Measurements from ENCODE around the gene LAMA2.

Gene LAMA2, protein sequence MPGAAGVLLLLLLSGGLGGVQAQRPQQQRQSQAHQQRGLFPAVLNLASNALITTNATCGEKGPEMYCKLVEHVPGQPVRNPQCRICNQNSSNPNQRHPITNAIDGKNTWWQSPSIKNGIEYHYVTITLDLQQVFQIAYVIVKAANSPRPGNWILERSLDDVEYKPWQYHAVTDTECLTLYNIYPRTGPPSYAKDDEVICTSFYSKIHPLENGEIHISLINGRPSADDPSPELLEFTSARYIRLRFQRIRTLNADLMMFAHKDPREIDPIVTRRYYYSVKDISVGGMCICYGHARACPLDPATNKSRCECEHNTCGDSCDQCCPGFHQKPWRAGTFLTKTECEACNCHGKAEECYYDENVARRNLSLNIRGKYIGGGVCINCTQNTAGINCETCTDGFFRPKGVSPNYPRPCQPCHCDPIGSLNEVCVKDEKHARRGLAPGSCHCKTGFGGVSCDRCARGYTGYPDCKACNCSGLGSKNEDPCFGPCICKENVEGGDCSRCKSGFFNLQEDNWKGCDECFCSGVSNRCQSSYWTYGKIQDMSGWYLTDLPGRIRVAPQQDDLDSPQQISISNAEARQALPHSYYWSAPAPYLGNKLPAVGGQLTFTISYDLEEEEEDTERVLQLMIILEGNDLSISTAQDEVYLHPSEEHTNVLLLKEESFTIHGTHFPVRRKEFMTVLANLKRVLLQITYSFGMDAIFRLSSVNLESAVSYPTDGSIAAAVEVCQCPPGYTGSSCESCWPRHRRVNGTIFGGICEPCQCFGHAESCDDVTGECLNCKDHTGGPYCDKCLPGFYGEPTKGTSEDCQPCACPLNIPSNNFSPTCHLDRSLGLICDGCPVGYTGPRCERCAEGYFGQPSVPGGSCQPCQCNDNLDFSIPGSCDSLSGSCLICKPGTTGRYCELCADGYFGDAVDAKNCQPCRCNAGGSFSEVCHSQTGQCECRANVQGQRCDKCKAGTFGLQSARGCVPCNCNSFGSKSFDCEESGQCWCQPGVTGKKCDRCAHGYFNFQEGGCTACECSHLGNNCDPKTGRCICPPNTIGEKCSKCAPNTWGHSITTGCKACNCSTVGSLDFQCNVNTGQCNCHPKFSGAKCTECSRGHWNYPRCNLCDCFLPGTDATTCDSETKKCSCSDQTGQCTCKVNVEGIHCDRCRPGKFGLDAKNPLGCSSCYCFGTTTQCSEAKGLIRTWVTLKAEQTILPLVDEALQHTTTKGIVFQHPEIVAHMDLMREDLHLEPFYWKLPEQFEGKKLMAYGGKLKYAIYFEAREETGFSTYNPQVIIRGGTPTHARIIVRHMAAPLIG (N-terminal part only)

DNA sequence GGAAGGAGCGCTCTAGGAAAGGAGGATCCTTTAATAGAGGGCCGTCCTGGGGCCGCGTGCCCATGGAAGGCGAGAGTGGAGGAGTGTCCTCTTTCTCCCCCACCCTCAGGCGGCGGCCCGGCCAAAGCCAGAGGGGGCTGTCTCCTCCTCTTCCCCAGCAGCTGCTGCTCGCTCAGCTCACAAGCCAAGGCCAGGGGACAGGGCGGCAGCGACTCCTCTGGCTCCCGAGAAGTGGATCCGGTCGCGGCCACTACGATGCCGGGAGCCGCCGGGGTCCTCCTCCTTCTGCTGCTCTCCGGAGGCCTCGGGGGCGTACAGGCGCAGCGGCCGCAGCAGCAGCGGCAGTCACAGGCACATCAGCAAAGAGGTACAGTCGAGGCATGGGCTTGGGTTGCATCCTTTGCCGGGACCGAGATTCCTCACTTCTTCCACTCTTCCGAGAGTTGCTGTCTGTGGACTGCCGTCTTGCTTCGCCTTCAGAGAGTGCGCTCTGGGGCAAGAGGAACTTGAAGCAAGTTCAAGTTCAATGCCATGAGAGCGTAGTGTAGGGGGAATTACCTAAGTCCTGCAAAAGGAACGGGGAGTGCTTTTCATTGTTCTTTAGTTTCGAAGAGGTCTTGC lies at the start of gene LAMA2:
Gene LAMA2 (plus strand): TSS at position 148 of the 621 bp plus-strand sequence. CDS start 108 bp downstream, at position 256.
- no peak for DNase-seq (ENCODE audit: low read depth)

DNA sequence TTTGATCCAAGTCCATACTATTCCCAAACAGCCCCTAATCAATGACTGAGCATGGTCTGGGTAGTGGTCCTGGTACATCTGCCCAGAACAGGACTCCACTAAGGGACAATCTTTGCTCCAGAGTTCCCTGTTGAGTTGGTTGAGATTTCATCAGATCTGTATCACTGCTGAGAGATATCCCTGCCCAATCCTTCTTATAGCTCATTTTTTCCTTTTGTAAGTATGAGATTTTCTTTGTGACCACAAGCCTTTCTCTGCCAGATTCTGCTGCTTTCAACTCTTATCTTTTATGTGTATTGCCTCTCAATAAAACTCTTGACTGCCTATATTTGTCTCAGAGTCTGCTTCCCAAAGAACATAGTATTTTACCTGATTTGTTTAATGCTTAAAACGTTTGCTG lies 46.2 kb upstream of the LAMA2 start:
- DNase-seq (ENCODE audit: low read depth), result no peak

DNA sequence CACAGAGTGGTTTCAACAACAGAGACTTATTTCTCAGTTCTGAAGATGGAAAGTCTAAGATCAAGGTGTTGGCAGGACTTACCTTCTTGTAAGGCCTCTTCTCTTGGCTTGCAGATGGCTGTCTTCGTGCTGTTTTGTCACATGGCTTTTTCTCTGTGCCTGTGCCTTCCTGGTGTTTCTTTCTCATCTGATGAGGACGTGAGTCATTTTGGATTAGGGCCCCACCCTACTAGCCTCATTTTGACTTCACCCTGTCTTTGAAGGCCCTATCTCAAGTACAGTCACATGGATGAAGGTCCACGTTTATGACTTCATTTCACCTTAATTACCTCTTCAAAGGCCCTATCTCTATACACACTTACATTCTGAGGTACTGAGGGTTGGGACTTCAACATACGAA lies 41.4 kb upstream of the LAMA2 start:
- no peak for DNase-seq (ENCODE audit: low read depth)

DNA sequence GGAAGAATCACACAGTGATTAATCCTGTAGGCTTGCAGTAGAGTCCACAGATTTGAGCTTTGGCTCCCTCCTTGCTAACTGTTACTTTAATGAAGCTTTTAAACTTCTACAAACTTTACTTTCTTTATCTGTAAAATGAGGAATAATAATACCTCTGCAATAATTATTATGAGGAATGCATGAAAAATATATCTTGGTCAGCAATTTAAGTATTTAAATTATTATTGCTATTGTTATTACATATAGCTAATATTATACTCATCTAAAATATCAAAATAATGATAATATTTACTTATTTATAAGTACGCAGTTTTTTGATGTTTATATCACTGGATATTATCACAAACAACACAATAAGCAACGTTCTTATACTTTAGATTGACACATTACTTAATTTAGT lies 38.3 kb upstream of the LAMA2 start:
- no peak for DNase-seq (ENCODE audit: low read depth)

DNA sequence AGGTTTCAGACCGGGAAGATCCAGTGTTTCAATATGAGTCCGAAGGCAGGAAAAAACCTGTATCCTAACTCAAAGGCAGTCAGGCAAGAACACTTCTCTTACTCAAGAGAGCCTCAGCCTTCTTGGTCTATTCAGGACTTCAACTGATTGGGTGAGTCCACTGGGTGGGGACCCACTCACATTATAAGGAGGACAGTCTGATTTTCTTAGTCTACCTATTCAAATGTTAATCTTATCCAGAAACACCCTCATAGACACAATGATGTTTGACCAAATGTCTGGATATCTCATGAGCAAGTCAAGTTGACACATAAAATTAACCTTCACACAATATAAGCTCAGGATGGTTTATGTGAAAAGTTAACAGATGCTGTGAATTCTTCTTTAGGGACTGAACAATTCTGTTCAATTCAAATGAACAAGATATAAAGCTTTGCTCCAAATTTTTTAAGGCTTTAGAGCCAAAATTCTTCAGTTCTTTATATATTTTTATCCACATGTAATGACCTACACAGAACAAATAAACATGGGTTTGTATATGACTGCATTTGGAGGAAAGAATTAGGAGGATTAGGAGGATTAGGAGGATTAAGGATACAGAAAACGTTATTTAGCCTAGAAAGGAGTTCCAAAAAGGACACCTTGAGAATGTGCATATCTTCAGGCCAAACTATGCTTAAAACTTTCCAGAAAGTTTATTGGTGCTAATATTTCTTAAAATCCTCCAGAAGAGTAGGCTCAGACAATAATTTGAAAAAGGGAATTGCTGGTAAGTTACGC lies 35.3 kb upstream of the LAMA2 start:
- no peak for DNase-seq (ENCODE audit: low read depth)

DNA sequence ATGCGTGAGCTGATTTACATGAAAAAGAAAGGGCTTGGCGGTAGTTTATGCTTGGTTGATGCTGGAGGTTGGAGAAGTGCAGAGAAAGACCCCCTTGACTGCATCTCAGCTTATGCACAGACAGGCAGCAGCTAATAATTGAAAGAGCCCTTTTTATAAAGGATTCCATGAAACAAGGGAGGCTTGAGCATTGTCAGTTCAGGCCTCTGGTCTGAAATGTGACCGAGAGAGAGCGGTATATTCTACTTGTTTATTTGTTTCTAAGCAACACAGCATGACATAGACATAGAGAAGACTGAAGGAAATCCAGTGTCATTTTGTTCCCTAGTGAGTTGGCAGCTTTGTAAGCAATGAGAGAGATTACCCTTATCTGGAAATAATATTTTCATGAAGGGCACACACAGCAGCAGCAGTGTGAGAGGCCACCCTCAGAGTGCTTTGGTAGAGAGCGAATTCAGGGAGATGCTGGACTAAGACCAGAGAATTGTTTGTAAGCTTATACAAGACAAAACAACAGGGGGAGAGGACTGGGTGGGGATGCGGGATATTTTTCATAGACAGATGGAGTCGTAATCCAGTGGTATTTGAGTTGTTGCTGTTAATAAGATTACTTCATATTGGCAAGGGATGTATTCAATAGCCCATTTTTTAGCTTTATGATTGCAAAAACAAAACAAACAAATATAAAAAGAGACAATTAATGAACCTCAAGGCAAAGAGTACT lies 34.6 kb upstream of the LAMA2 start:
- DNase-seq (ENCODE audit: low read depth), result no peak

DNA sequence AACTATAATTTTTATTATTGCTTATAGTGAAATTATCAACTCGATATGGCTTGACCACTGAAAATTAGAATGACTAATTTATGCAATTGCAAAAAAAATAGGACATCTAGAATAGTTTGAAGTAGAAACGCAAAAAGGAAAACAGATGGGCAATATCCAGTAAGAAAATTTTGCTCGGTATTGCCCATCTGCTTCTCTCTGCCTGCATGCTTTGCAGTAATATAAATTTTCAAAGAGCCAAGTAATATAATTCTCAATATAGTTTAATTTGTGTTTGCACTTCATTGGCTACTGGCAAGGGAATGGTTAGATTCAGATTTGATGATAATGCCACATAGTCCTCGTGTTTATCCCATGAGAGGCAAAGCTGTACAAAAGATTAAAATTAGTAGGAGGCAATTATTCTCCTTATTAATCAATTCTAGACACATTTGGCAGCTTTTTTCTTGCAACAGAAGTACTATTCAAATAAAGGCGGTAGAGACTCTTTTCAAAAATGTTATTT lies 27.3 kb upstream of the LAMA2 start:
- DNase-seq (ENCODE audit: low read depth), result no peak

DNA sequence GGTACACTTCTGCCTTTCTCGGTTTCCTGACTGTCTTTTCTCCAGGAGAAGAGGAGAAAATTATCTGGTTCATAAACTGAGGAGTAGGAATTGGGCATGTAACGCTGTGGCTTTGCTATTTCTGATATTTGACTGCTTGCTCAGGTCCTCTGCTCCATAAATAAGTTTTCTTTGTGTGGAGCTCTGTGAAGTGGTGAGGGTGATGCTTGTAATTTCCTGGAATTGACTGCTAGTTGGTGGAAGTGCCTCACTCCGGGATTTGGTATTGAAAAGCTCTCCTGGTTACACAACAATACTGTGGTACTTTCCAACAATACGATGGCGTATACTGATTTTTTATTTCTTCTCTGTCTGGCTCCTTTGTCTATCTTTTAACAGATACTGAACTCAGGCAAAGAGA lies 25.1 kb upstream of the LAMA2 start:
- DNase-seq (ENCODE audit: low read depth), result no peak

DNA sequence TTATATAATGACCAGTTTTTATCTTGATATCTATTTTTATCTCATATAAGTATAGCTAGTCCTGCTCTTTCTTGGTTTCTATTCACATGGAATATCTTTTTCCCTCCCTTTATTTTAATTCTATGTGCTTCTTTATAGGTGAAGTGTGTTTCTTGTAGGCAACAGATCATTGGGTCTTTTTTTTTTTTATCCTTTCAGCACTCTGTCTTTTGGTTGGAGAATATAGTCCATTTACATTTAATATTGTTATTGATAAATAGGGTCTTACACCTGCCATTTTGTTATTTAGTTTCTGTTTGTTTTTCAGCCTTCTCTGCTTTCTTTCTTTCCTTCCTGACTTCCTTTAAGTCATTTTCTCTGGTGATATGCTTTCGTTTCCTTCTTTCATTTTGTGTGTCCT lies 22.2 kb upstream of the LAMA2 start:
- DNase-seq (ENCODE audit: low read depth), result no peak

DNA sequence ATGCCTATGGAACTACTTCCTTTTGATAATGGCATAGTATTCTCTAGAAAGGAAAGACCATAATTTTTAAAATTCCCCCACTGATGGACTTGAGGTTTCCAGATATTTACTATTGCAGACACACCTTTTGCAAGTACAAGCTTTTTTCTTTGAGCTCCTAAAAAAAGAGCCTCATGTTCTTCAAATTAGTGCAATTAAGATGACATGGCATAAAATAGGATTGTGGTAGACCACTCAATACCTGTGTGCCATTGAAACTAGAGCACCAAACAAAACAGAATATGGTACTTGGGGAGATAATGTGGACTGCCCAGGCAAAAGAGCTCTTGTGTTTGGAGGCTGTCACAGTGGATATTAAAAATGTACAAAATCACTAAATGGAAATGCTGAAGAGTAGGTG lies 19.0 kb upstream of the LAMA2 start:
- no peak for DNase-seq (ENCODE audit: low read depth)

DNA sequence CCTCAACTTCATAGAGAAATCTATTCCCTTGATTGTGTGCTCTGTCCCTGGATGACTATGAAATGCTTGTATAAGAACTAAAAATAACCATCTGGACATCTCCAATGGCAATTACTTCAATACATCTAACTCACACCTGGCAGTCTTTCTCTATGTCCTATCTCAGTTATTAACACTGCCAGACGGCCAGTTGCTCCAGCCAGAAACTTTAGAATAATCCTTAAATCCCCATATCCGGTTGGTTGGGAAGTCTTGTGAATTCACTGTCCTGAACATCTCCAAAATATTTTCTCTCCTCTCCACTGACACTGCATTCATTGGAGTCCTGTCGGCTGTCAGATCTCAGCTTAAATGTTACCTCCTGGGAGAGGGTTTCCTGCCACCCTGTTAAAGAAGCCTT lies 12.2 kb upstream of the LAMA2 start:
- no peak for DNase-seq (ENCODE audit: low read depth)

DNA sequence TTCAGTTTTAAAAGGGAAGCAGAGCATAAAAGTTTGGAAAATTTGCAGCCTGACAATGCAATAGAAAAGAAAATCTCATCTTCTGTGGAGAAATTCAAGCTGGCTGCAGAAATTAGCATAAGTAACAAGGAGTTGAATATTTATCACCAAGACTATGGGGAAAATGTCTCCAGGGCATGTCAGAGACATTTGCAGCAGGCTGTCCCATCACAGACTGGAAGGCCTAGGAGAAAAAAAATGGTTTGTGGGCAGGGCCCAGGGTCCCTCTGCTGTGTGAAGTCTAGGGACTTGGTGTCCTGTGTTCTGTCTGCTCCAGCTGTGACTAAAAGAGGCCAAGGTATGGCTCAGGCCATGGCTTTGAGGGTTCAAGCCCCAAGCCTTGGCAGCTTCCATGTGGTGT lies 8.1 kb upstream of the LAMA2 start:
- DNase-seq (ENCODE audit: low read depth), result no peak

DNA sequence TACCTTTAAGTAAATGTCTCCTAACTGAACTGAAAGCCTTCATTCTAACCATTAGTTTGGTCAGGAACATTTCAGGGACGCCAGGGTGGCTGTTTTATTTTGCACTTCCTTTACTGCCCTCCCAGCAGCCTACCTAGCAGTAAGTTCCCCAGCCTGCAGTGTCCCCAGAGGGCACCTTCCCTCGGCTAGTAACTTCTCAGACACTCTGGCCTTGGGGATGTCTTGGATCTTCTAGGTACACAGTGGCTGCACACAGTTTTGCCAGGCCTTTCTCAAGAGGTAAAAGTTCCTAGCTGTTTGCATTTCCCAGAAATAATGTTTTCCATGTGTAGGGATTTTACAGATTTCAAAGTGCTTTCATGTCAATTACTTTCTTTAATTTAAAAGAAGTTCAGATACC lies 378 bp upstream of the LAMA2 start:
- no peak for DNase-seq (ENCODE audit: low read depth)

DNA sequence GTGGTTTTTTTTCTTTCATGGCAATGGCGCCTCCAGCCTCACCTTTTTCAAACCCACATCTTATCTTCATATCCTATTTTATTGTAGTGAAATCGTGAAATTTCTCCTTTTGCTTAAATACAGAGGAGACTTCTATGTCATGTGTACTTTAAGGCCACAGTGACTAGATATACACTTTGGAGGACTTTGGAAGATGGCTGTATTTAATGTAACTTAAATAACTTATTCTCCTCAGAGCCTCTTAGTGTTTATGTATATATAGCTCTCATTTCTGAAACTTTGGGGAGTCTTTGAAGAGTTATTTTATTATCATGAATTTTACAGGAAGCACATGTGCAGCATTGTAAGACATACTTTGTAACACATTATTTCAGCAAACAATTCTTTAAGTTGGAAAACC lies 968 bp downstream of the LAMA2 start:
- no peak for DNase-seq (ENCODE audit: low read depth)

DNA sequence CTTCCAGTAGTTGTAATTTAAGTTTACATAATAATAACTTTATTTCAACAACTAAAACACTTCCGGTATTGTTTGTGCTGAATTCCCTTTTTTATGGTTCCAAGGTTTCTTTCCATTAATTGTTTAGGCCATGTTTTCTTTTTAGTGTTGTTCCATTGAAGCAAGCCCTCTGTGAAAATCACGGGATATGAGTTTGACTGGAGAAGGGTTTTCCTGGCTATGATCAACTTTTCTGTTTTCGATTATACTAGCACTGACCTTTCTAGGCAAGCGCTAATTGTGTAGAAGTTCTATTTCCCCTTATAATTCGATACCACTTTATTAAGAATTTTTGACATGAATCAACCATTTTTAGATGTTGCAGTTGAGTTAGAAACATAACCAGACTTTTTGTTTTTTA lies 2.4 kb downstream of the LAMA2 start:
- DNase-seq (ENCODE audit: low read depth), result no peak

DNA sequence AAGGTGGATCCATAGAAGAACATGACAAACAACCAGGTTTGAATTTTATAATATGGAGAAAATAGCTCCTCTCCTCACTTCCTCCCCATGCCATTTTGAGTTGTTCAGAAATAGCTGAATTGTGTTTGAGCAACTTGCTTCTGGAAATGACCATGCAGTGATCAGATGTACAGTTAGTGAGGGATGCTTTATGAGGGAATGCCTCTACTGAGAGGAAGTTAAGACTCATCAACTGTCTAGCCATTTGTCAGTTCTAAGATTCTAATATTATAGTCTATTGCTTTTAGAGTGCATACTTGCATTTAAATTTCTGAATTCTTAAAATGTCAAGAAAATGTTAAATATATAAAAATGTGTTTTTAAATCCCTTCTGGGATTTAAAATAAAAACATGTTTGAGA lies 3.8 kb downstream of the LAMA2 start:
- DNase-seq (ENCODE audit: low read depth), result no peak

DNA sequence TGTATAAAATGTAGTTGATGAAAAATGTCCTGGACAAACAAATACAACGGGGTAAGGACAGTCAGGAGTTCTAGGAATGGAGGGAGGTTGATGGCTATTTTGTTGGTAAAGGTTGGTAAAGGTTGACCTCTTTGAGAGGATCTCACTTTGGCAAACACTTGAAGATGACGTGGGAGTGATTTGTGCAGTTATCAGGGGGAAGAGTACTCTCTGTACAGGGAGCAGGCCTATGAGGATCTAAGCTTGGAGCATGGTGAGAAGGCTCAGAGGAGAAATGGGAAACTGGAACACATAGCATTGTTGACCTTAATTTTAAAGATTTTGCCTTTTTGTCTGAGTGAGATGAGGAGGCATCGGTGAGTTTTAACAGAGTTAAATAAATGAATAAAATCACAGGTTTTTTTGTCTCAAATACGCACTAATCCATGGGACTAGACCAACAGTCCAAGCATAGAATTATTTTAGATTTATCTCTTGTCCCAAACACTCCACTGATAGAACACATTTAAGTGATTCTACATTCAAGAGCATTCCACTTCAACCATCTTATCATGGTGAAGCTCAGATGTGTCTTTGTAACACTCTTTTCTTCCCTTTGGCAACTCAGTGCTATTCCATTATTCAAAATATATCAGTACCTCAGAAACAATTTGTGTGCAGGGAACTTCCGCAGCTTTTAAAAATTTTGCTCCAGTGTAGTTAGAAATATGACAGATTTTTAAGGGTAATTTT lies 5.7 kb downstream of the LAMA2 start:
- no peak for DNase-seq (ENCODE audit: low read depth)

DNA sequence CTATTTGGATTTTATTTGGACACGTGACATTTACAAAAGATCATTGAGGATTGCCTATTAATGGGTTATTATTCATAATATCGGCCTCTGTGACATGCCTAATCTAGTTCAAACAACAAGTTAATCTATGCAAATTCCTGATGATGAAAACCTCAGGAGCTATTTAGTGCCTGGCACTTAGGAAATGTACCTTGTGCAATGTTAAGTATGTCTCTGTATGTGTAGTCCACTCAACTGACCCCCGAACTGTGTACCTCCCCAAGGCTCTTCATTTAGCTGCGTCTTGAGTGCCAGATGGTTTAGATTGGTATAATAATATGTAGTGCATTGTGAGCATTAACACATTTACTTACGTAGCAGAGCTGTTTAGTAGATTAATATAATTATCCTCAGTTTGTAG lies 6.9 kb downstream of the LAMA2 start:
- no peak for DNase-seq (ENCODE audit: low read depth)

DNA sequence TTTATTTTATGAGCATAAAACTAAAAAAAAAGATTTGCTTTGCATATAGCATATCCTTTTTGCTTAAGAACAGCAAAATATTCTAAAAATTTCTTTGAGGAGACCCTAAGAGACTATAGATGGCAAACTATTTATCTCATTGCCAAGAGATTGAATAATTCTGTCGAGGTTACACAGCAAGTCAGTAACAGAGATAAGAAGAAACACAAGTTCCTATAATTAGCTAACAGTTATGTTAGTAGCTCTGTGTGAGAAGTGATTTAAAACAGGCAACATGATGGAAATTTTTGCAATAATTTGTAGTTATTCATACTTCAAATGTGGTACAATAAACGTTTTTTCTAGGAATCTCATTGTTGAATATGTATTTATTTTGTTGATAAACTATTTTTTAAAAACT lies 9.1 kb downstream of the LAMA2 start:
- no peak for DNase-seq (ENCODE audit: low read depth)
